ENCODE results near the gene NTRK2.

DNA sequence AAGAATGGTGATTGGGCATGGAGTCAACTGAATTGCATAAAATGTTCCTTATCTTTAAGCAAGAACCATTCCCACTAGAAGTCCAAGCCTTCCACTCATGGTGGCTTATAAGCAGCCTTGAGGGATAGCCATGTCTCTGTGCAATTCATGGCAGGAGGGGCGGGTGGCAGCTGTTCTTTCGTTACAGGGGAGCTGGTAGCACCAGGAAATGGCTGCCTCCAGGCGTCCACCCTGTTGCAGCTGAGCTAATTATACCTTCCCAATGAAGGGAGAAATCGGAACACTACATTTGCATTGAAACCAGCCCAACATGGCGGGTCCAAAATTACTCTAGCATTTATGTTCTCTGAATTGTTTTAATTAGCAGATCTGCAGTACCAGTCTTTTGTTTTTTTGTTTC, 289.8 kb downstream of the NTRK2 start:
- TF ChIP-seq, protein P1, sequence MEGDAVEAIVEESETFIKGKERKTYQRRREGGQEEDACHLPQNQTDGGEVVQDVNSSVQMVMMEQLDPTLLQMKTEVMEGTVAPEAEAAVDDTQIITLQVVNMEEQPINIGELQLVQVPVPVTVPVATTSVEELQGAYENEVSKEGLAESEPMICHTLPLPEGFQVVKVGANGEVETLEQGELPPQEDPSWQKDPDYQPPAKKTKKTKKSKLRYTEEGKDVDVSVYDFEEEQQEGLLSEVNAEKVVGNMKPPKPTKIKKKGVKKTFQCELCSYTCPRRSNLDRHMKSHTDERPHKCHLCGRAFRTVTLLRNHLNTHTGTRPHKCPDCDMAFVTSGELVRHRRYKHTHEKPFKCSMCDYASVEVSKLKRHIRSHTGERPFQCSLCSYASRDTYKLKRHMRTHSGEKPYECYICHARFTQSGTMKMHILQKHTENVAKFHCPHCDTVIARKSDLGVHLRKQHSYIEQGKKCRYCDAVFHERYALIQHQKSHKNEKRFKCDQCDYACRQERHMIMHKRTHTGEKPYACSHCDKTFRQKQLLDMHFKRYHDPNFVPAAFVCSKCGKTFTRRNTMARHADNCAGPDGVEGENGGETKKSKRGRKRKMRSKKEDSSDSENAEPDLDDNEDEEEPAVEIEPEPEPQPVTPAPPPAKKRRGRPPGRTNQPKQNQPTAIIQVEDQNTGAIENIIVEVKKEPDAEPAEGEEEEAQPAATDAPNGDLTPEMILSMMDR (IDR thresholded peaks at IDR 0.05; ENCODE audit: poor library complexity) = no peak
- no peak for TF ChIP-seq EZH2 (IDR thresholded peaks at IDR 0.05; ENCODE audit: borderline replicate concordance)

Measured in hepatocyte (in vitro differentiated cells).